HepG2 (cell line): ENCODE data around the gene SMARCB1. TPM values are rescaled to one million over a fixed set of nuclear protein-coding genes. Genes with fewer than 3 reads are reported as not detected.

Source experiments
- ARNT ChIP-seq: fragments of 450-650 bp; IDR thresholded peaks from 2 replicates; pipeline ENCODE4 v1.6.1; 2017
- ARNT2 ChIP-seq: sonication (generic); formaldehyde crosslinking; IDR thresholded peaks from 2 replicates; pipeline ENCODE4 v1.8.0; 2022; ENCODE audit warnings: mild to moderate bottlenecking, low read depth, missing genetic modification reagents, moderate library complexity
- CHD4 ChIP-seq: fragments of 200-600 bp; sonication (generic); IDR thresholded peaks from 2 replicates; pipeline ENCODE4 v1.7.0; 2017; ENCODE audit warnings: mild to moderate bottlenecking, low read length, borderline replicate concordance
- GTF3A ChIP-seq: sonication (generic); formaldehyde crosslinking; conservative IDR thresholded peaks from 2 replicates; pipeline ENCODE4 v1.4.0; 2020; ENCODE audit warnings: mild to moderate bottlenecking, missing genetic modification reagents
- HCFC1 ChIP-seq: fragments of 150-350 bp; IDR thresholded peaks from 2 replicates; pipeline ENCODE4 v1.6.1; 2014; ENCODE audit warnings: low read depth, low read length
- MAFF ChIP-seq: IDR thresholded peaks from 2 replicates; pipeline ENCODE4 v1.6.1; 2011; ENCODE audit warnings: low read depth, low read length, improper control_type of control experiment
- MAFK ChIP-seq, 2 experiments: IDR thresholded peaks in 1 of 2; conservative IDR thresholded peaks in 1 of 2; 2 replicates each; pipeline ENCODE4 v1.6.1; 2011; ENCODE audit warnings: improper control_type of control experiment in 2 of 2, low read length in 2 of 2
- MEIS2 ChIP-seq: sonication (generic); formaldehyde crosslinking; IDR thresholded peaks from 2 replicates; pipeline ENCODE4 v1.9.0; 2021; ENCODE audit warnings: mild to moderate bottlenecking, missing genetic modification reagents
- MLXIP ChIP-seq: sonication (generic); formaldehyde crosslinking; IDR thresholded peaks from 2 replicates; pipeline ENCODE4 v1.9.0; 2021; ENCODE audit warnings: missing genetic modification reagents, borderline replicate concordance
- NFE2L2 ChIP-seq: fragments of 150-350 bp; IDR thresholded peaks from 2 replicates; pipeline ENCODE4 v1.6.1; 2014; ENCODE audit warnings: low read length
- RAD21 ChIP-seq: fragments of 450-650 bp; formaldehyde crosslinking; IDR thresholded peaks from 2 replicates; pipeline ENCODE4 v1.5.0; 2020; ENCODE audit warnings: mild to moderate bottlenecking
- RCOR2 ChIP-seq: IDR thresholded peaks from 2 replicates; pipeline ENCODE4 v1.6.1; 2016; ENCODE audit warnings: missing biosample characterization, missing genetic modification reagents
- REST ChIP-seq, 2 experiments: IDR thresholded peaks; 2 replicates each; pipeline ENCODE4 v1.6.1; 2011 to 2012; ENCODE audit warnings: low read length in 2 of 2, borderline replicate concordance in 1 of 2, low read depth in 1 of 2, mild to moderate bottlenecking in 1 of 2, moderate library complexity in 1 of 2
- ZBTB38 ChIP-seq: sonication (generic); formaldehyde crosslinking; IDR thresholded peaks from 2 replicates; pipeline ENCODE4 v1.5.1; 2020; ENCODE audit warnings: mild to moderate bottlenecking, missing genetic modification reagents
- ZKSCAN5 ChIP-seq: sonication (generic); formaldehyde crosslinking; IDR thresholded peaks from 2 replicates; pipeline ENCODE4 v1.5.1; 2020; ENCODE audit warnings: mild to moderate bottlenecking, missing genetic modification reagents
- ZMYM4 ChIP-seq: sonication (generic); formaldehyde crosslinking; IDR thresholded peaks from 2 replicates; pipeline ENCODE4 v1.8.1; 2023; ENCODE audit warnings: mild to moderate bottlenecking, missing genetic modification reagents
- ZNF24 ChIP-seq: fragments of 450-650 bp; IDR thresholded peaks from 2 replicates; pipeline ENCODE4 v1.6.1; 2017; ENCODE audit warnings: antibody characterized with exemption, mild to moderate bottlenecking
- ZNF281 ChIP-seq: sonication (generic); formaldehyde crosslinking; IDR thresholded peaks from 2 replicates; pipeline ENCODE4 v1.4.0; 2020; ENCODE audit warnings: missing genetic modification reagents, borderline replicate concordance
- ZNF605 ChIP-seq: sonication (generic); formaldehyde crosslinking; IDR thresholded peaks from 2 replicates; pipeline ENCODE4 v1.8.0; 2022; ENCODE audit warnings: mild to moderate bottlenecking, missing genetic modification reagents
- polyA plus RNA-seq, 8 experiments: library from polyadenylated mRNA; depleted of rRNA in 3 of 8; stranded (reverse) in 7 of 8; unstranded in 1 of 8; fragments of >200 nt; fragmentation: Illumina TruSeq in 4 of 8; extraction: Trizol in 4 of 8; gene quantifications; 2 replicates each; pipeline versions ENCODE4 v1.2.1 to v1.2.3, GENCODE V29; 2011 to 2016; ENCODE audit warnings: low read depth in 4 of 8, missing spikeins in 1 of 8, mixed read lengths in 1 of 8; ENCODE audit not compliant: insufficient read depth in 1 of 8
- total RNA-seq, 5 experiments: library from RNA; depleted of rRNA; stranded (reverse); fragments of >200 nt; fragmentation: Illumina TruSeq; extraction: Trizol; gene quantifications; 2 replicates each; pipeline ENCODE4 v1.2.3, GENCODE V29; 2016; ENCODE audit warnings: low read depth in 1 of 5
- TF ChIP-seq, protein P1 (sequence below): sonication (generic); formaldehyde crosslinking; IDR thresholded peaks from 2 replicates; pipeline ENCODE4 v1.5.0; 2020; ENCODE audit warnings: missing genetic modification reagents

SMARCB1 gene
- total and polyA plus RNA-seq, 2 of the 13 experiments (the other 11 are each of a cell fraction or from before 2014, with no cell fraction given), result 74.0 to 166 TPM

DNA sequence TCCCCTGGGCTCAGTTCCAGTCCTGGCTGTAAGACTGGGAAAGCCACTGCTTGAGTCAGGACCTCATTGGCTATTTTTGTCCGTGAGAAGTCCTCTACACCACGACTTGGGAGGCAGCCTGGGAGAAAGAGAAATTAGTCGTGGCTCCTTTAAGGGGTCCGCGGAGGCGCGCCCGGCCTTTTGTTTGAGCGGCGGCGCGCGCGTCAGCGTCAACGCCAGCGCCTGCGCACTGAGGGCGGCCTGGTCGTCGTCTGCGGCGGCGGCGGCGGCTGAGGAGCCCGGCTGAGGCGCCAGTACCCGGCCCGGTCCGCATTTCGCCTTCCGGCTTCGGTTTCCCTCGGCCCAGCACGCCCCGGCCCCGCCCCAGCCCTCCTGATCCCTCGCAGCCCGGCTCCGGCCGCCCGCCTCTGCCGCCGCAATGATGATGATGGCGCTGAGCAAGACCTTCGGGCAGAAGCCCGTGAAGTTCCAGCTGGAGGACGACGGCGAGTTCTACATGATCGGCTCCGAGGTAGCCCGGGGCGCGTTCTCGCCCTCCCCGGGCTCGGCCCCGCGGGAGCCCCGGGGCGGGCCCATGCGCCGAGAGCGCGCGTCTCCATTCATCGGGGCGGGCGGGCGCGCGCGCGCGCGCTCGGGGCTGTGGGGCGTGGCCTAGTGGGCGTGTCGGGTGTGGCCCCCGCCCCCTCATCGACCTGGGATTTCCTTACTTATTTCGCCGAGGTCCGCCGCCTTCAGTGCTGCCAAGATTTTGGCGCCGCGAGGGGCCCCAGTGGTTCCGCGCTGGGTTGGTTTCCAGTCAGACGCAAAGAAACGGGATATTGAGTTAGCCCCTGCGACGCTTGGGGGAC lies at the start of gene SMARCB1 (continued):
- TF ChIP-seq CHD4 (no peak), ZMYM4 (CRISPR knock-in tag) (peak; percentile 45; the same call in 1 of the 2 replicates), ZNF281 (no peak), MLXIP (CRISPR knock-in tag) (0 out of 2 replicates have a peak, but pooled peaks have one; percentile 59), ZNF605 (CRISPR knock-in tag) (no peak), ARNT (no peak), ZKSCAN5 (no peak), MAFF (no peak), RCOR2 (CRISPR knock-in tag) (no peak), ZNF24 (no peak), HCFC1 (no peak), RAD21 (CRISPR knock-in tag) (peak; percentile 55; the same call in 1 of the 2 replicates), ZBTB38 (peak; percentile 10; the same call in 1 of the 2 replicates), REST (IDR thresholded peaks at IDR 0.05; ENCODE audit: borderline replicate concordance in 1 of 2, low read depth in 1 of 2, low read length in 2 of 2) (no peak), MEIS2 (CRISPR knock-in tag) (peak; percentile 46; the same call in 1 of the 2 replicates), NFE2L2 (no peak), GTF3A (CRISPR knock-in tag) (peak; percentile 63; the same call in 1 of the 2 replicates), MAFK (conservative IDR thresholded peaks at IDR 0.05 in 1 of 2, IDR thresholded peaks at IDR 0.05 in 1 of 2; ENCODE audit: low read length in 2 of 2) (no peak), ARNT2 (CRISPR knock-in tag) (peak; percentile 31; the same call in 1 of the 2 replicates)
- TF ChIP-seq, protein P1, sequence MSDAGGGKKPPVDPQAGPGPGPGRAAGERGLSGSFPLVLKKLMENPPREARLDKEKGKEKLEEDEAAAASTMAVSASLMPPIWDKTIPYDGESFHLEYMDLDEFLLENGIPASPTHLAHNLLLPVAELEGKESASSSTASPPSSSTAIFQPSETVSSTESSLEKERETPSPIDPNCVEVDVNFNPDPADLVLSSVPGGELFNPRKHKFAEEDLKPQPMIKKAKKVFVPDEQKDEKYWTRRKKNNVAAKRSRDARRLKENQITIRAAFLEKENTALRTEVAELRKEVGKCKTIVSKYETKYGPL (CRISPR knock-in tag), result no peak; the same call in 1 of the 2 replicates
